ENCODE results near the gene SHC4.
"Not testable (repeated sequence)": the region's sequence is repeated elsewhere in the genome, so short reads cannot be mapped to it uniquely, and the experiment has no call there.

SHC4 gene, protein sequence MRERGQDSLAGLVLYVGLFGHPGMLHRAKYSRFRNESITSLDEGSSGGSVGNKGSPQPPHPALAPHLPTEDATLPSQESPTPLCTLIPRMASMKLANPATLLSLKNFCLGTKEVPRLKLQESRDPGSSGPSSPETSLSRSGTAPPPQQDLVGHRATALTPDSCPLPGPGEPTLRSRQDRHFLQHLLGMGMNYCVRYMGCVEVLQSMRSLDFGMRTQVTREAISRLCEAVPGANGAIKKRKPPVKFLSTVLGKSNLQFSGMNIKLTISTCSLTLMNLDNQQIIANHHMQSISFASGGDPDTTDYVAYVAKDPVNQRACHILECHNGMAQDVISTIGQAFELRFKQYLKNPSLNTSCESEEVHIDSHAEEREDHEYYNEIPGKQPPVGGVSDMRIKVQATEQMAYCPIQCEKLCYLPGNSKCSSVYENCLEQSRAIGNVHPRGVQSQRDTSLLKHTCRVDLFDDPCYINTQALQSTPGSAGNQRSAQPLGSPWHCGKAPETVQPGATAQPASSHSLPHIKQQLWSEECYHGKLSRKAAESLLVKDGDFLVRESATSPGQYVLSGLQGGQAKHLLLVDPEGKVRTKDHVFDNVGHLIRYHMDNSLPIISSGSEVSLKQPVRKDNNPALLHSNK

DNA sequence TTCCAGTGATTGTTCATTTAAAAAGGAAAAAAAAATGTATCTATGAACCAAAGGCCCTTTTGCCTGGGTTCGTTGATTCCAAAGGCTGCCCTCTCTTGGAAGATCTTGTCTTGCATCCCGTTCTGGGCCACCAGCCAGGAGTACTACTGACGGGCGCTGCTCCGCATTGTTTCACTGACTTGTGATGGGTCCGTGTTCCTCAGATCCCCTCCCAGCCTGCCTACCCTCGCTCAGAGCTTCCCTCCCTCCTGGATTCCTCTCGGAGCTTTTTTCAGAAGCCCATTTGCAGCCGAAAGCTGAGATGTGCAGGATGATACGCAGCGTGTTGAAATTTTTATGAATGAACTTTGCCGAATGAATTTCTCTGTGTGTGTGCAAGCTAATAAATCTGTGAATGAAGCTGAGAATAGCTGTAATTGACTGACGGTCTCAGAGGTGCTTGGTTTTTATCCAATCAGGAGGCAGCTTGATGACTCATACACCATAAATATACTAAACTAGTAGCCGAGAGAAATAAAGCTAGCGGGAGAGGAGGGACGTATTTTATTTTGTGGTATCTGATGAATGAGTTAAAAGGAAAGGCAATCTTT is at the start of gene SHC4:
TSS of gene SHC4 (minus strand) at position 396 of the 590 bp plus-strand sequence. CDS start 904 bp downstream, outside the sequence.
- no peak for DNase-seq (ENCODE audit: low read depth in 2 of 2)

DNA sequence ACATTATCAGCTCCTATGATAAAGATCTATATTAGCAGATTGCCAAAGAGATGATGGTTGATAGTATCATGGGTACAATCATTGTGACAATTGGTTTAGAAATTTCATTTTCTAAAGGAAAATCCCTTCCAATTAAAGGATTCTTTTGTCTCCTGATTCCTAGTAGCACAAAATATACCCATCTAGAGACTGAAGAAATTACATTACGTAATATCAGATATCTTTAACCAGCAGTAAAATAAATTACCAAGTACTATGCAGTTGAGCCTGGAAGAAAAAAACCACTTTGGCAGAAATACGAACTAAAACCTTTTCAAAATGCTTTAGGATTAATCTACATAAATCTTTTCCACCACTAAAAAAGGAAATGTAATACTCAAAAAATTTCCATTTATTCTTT is 35.6 kb upstream of the SHC4 start:
- no peak for DNase-seq (ENCODE audit: low read depth in 2 of 2)

DNA sequence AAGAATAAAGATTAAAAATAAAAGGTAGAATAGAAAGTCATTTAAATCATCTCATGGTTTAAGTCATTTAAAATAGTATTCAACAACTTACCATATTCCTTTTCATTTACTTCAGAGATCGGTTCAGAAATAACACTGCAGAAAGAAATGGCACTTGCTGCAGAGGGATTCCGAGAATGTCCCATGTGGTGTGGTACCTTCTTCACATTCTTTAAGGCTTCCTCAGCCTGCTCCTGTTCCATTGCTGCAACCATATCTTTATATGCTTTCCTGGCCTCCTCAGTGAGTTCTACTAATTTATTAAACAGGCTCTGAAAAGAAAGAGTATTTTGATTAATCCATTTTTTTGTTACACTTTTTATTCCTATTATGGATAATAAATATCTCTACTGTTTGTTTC is 32.6 kb upstream of the SHC4 start:
- no peak for DNase-seq (ENCODE audit: low read depth in 2 of 2)

DNA sequence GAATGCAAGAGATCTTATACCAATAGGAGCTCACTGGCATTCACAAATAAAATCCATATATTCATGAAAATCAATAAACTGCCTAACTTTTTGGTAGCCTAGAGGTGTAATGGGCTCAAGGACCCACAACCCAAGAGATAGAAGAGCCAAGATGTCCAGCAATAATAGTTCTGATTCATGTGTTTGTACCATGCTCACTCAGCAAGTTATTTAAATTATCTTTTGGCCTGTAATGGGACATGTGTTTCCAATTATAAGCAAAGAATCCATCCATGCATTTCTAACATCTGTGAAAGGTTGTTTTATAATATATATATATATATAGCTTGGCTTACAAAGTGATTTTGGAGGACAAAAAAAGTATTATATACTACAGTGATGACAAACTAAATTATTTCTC is 29.7 kb upstream of the SHC4 start:
- no peak for DNase-seq (ENCODE audit: low read depth in 2 of 2)

DNA sequence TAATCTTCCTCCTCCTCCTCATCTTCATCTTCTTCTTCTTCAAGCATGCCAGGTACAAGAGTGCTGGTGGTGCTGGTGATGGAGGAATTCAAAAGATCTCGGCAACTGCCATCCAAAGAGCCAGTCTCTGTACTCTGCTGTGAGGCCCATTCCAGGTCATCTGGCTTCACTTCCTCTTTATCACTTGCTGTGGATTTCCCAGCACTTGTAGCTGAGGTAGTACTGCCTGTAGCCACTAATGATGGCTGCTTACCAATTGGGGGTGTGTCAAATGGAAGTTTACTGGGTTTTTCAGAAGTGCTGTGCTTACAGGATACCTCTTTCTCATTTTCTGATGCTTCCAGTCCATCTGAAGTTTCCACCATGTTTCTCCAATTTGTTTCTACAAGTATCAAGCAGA is 28.8 kb upstream of the SHC4 start:
- no peak for DNase-seq (ENCODE audit: low read depth in 2 of 2)

DNA sequence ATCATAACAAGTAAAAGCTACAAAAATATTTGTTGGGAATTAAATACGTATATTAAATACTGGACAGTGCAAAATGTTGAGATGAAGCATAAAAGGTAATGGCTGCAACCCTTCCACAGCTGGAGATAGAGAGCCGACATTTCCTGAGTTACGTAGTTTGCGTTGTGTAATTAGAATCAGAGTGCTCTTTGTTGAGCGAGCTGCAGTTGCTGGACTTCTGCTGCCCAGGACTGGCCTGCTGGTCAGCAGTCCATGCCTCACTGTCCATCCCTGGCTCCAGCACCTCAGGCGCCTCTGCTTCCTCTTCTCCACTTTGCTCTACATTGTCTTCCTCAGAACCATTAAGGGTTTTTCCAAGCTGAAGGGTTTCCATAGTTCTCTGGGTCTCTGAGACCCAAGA is 28.4 kb upstream of the SHC4 start:
- no peak for DNase-seq (ENCODE audit: low read depth in 2 of 2)

DNA sequence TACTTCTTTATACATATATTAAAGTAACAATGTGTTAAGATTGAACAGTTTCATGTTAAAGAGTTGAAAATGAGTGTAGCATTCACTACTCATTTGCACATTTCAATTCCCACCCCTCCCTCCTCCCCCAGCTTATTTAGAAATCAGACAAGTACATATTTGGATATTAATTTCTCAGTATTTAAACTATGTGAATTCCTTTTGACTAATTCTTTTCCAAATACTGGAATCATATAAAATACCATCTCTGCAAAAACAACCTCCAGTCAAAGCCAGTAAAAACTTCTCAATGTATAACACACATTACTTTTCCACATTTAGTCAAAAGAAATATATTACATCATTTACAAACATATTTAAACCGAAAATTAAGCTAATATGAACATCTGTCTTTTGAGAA is 25.5 kb upstream of the SHC4 start:
- no peak for DNase-seq (ENCODE audit: low read depth in 2 of 2)

DNA sequence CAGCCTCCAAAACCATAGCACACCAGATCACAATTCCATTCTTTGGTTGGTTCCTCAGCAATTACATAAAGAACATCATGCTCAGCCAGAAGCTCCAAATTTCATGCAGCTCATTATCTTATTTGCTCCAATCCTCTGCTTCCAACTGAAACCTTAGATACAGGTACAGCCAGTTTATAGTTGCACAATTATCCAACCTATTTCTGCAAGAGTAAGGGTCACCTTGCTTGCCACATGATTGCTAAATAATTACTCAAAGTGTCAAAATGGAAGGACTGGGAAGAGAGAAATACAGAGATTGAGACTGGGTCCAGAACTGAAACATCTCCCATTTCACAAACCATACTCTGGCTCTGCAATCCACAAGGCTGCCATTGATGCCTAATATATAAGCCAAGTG is 23.4 kb upstream of the SHC4 start:
- no peak for DNase-seq (ENCODE audit: low read depth in 2 of 2)

DNA sequence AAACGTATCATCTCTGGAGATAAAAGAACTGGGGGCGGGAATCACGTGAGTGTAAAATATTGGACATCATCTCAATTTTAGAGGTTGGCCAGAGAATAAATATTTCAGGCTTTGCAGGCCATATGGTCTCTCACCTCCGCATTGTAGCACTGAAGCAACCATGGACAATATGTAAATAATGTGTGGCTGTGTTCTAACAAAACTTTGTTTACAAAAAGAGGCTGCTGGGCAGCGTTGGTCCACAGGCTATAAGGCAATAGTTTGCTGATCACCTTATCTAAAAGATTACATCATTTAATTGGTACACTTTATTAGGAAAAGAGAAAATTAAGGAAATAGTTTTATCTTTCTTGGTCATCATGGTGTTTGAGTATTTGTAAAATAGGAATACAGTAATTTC is 22.5 kb upstream of the SHC4 start:
- DNase-seq (ENCODE audit: low read depth in 2 of 2) = no peak

DNA sequence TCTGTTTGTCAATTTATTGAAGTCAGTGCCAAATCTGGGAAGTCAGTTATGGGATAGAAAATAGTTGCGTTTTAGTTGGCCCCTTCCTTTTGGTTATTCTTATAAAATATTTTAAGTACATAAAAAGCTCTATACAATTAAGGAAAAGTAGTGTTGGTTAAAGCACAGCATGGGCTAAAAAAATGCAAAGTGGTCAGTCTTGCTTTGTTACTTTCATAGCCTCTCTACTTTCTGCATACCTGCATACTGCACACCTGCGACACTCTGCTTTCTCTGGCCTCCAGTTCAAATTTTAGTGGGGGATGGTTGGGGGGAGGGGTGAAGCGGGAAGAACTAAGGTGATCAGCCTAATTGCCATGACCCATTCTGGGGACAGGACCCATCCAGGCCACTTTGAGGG is 21.8 kb upstream of the SHC4 start:
- no peak for DNase-seq (ENCODE audit: low read depth in 2 of 2)

DNA sequence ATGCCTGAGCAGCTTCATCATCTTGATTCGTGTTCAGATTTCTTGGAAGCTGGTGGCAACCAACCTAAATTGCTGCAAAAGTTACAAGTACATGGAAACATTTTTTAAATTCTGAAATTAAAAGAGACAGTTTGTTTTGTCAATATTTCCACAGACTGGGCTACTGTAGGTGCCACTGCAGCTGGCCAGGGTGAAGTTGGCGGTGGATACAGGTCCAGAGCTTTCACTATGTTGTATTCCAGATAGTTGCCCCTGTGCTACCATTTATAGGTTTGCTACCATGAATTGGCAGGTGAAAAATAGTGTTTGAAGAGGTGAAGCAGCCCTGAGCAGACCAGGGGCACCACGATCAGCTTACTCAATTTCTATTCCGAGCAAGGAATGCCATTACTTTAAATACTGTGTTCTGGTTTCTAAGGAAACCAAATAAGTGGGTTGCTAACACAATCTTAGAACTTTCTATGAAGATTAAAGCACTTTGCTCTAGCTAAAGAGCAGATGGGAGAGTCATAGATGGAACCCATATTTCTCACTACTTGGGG is 21.2 kb upstream of the SHC4 start:
- DNase-seq (ENCODE audit: low read depth in 2 of 2) = no peak

DNA sequence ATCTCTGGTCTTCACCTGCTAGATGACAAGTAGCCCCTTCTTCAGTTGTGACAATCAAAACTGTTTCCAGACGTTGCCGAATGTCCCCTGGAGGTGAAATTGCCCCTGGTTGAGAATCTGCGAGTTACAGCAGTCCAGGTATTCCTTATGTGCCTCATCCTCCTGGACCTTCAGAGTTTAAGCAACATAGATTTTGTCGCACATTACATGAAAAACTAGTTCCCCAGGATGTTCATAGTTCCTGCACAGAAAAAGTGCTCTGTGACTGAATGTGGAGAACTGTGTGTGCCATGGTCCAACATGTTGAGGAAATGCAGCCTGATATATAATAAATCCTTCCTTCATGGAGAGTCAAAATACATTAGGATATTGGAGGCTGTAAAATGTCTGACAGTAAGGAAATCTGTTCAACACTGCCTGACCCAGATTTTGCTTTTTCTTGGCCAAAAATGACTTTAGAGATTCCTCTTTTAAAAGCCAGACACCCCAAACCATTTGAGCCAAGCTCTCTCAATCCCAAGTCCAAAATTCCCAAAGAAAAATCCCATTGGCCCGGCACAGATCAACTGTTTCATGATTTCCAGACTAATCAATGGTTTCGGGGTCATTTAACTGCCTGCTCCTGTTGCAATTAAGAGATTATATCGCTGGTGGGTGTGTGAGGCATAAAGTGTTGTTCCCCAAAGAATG is 20.4 kb upstream of the SHC4 start:
- DNase-seq (ENCODE audit: low read depth in 2 of 2) = no peak

DNA sequence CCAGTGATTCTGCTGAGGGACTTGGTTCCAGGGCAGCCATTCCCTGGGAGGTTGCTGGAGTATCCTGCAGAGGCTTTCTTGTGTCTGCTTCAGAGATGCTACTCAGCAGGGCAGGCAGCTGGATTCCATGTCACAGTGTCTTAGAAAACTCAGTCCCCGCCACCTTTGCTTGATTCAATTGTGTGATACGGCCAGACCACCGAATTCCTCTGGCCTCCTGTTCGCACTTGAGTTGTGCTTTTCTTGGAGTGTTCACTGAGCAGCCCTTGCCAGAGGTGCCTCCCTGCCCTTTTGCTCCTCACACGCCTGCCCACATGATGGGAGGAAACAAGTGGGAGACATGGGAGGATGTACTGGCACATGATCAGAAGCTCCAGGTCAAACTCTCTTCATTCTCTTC is 19.6 kb upstream of the SHC4 start:
- DNase-seq (ENCODE audit: low read depth in 2 of 2) = no peak

DNA sequence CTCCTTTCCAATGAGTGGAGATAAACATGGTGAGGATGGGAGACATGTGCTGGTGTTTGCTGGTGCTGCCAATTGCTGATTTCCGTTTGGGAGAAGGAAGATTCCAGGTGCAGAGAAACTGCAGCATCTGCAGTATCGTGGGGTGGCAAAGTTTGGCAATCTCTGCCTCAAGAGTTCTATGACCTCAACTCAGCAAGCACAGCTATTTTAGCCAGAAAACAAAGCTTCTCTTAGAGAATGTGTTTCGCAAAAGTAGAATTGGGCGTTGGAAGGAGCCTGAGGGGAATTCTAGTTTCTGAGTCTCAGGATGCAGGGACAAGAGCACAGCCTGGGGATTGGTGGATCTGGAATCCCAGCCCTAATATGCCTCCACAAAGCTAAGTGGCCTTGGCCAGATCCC is 18.2 kb upstream of the SHC4 start:
- no peak for DNase-seq (ENCODE audit: low read depth in 2 of 2)

DNA sequence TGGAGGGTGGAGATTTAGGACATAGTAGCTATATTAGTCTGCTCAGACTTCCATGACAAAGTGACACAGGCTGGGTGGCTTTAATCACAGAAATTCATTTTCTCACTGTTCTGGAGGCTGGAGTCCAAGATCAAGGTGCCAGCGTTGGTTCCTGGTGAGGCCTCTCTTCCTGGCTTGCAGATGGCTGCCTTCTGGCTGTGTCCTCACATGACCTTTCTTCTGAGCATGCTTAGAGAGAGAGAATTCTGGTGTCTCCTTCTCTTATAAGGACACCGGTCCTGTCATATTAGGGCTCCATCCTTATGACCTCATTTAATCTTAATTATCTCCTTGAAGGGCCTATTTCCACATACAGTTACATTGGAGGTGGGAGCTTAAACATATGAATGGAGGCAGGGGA is 14.9 kb upstream of the SHC4 start:
- DNase-seq (ENCODE audit: low read depth in 2 of 2) = no peak

DNA sequence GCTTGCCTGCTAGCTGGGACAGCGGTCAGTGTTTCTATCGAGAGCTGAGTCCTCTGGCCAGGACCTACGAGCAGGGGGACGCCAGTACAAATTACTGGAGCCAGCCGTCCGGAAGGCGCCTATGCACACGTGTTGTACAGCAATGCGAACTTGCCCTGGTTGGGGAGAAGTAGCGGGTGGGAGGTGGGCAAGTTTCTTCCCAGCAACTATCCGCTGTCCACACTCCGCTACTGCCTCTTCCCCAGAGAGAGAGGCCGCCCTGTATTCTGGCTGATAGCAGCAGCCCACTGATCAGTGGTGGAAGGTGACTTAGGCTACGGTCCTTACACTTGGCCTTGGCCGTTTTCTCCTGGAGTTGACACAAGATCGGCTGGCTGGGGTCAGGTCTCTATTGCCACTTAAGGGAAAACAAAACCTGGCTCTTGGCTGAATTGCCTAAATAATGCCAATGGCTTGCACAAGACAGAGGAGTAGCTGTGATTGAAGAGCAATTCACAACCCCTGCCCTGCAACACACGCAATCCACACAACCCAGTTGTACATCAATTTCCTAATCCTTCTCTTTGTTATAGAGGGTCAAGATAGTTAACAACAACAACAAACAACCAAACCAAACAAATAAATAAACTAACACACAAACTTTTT is 12.8 kb upstream of the SHC4 start:
- no peak for DNase-seq (ENCODE audit: low read depth in 2 of 2)

DNA sequence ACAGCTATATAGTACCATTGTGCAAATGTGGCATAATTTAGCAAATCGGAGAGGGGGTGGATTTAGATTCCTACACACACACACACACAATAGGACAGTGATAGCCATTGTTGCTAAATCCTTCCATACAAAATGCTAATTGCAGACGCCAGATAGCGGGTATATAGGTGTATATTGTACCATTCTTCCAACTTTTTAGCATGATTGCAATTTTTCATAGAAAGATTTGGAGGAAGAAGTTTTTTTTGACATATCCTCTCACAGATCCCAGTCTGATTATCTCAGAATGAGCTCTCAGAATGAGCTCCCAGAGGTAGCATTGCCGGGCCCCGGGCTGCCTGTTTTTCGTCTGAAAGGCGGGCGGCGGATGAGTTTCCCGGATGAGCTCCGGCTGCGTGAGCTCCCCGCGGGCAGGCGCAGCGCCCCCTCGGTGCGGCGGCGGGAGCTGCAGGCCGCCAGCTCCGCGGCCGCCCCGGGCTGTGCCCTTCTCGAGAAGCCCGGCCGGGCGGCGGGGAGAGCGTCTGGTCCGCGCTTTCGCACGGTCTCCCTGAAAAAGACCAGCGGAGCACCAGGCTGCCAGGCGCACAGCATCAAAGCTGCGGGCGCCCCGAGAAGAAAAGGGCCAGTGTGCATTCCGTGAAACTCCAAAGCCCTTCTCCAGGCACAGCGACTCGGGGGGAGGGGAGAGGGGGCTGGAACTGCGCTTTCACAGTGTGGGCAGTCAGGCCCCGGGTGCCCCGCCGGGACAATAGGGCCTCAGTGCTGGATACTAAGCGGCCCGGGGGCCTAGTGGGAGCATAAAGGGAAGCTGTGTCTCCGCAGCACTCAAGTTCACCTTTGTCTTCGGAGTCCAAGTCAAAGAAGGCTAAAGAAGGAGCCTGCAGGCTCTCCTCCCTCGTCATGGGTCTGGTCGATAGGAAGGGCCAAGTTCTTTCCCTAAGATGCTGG is 12.0 kb upstream of the SHC4 start:
- DNase-seq (ENCODE audit: low read depth in 2 of 2) = peak; percentile 68 to 73

DNA sequence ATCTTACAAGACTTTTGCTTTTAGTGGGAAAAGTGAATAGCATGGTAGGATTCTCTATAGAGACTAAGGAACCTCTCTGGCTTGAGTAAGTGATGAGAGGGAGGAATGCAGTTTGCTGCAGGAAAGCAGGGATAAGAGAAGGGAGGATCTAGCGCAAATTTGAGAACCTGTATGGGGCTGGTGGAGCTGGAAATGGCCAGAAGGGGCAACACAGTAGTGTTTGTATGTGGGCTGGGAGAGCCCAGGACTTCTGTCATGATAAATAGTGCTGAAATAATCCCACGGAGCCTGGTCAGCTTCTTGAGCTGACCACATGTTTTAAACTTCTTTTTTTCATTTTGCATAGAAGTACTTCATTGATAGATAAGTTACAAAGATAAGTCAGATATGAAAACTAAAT is 11.2 kb upstream of the SHC4 start:
- no peak for DNase-seq (ENCODE audit: low read depth in 2 of 2)

DNA sequence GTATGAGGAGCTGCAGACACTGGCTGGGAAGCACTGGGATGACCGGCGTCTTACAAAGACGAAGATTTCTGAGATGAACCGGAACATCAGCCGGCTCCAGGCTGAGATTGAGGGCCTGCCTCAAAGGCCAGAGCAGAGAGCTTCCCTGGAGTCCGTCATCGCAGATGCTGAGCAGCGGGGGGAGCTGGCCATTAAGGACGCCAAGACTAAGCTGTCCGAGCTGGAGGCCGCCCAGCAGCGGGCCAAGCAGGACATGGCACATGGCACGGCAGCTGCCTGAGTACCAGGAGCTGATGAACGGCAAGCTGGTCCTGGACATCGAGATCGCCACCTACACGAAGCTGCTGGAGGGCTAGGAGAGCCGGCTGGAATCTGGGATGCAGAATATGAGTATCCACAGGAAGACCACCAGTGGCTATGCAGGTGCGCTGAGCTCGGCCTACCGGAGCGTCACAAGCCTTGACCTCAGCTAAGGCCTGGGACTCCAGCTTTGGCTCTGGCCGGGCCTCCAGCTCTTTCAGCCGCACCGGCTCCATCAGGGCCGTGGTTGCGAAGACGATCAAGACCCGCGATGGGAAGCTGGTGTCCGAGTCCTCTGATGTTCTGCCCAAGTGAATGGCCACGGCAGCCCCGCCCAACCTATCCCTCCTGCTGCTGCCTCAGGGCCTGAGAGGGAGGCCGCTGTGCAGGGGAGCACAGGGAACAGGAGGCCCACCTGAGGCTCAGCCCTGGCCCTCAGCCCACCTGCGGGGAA is 9.2 kb upstream of the SHC4 start:
- no peak for DNase-seq (ENCODE audit: low read depth in 2 of 2)

DNA sequence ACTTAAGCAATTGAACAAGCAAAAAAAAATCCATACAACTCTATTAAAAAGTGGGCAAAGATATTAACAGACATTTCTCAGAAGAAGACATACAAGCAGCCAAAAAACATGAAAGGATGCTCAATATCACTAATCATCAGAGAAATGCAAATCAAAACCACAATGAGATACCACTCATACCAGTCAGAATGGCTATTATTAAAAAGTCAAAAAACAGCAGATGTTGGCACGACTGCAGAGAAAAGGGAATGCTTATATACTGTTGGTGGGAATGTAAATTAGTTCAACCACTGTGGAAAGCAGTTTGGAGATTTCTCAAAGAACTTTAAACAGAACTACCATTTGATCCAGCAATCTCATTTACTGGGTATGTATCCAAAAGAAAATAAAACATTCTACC is 7.2 kb upstream of the SHC4 start:
- not testable (repeated sequence) for DNase-seq (ENCODE audit: low read depth in 2 of 2)

All from stimulated activated CD8-positive, alpha-beta memory T cell treated with anti-CD3 and anti-CD28 coated beads, Interleukin-2, amount 100 ng/mL, for 48 hours (primary cell).